Spleen (tissue), 11 donors: ENCODE data around the gene TMEM140. TPM values are rescaled to one million over a fixed set of nuclear protein-coding genes. Genes with fewer than 3 reads are reported as not detected.

Experiments used
- DNase-seq: peaks from one replicate; pipeline ENCODE4 v3.0.0-alpha.2; 2020
- H3K27ac ChIP-seq, 8 donors: fragments of 200-600 bp; sonication (generic) in 7 of 8; 1 replicate in 4 of 8; 2 replicates in 4 of 8; pipeline versions ENCODE4 v1.5.0 to v1.8.0; 2016 to 2021; ENCODE audit warnings: inconsistent platforms in 4 of 8, mild to moderate bottlenecking in 4 of 8, moderate library complexity in 1 of 8
- H3K27me3 ChIP-seq, 7 donors: fragments of 200-600 bp; sonication (generic) in 6 of 7; replicated peaks in 1 of 7; 1 replicate in 4 of 7; 2 replicates in 3 of 7; pipeline versions ENCODE4 v1.5.0 to v1.8.0; 2016 to 2021; ENCODE audit warnings: inconsistent platforms in 3 of 7, mild to moderate bottlenecking in 1 of 7
- H3K36me3 ChIP-seq, 6 donors: fragments of 200-600 bp; sonication (generic) in 5 of 6; 1 replicate in 4 of 6; 2 replicates in 2 of 6; pipeline versions ENCODE4 v1.5.0 to v1.8.0; 2016 to 2021; ENCODE audit warnings: inconsistent platforms in 2 of 6
- H3K4me1 ChIP-seq, 6 donors: fragments of 200-600 bp; sonication (generic) in 5 of 6; 1 replicate in 3 of 6; 2 replicates in 3 of 6; pipeline versions ENCODE4 v1.5.0 to v1.8.0; 2016 to 2021; ENCODE audit warnings: inconsistent platforms in 3 of 6
- H3K4me3 ChIP-seq, 8 donors: fragments of 200-600 bp; sonication (generic) in 7 of 8; 1 replicate in 4 of 8; 2 replicates in 4 of 8; pipeline versions ENCODE4 v1.5.0 to v1.8.0; 2016 to 2021; ENCODE audit warnings: inconsistent platforms in 4 of 8, mild to moderate bottlenecking in 4 of 8, moderate library complexity in 2 of 8
- H3K9me3 ChIP-seq, 8 donors: fragments of 200-600 bp; sonication (generic) in 7 of 8; 1 replicate in 4 of 8; 2 replicates in 4 of 8; pipeline versions ENCODE4 v1.5.0 to v1.8.0; 2016 to 2021; ENCODE audit warnings: inconsistent platforms in 4 of 8
- POLR2A ChIP-seq, 3 donors: fragments of 450-650 bp; IDR thresholded peaks; one replicate each; pipeline ENCODE4 v1.5.1; 2017; ENCODE audit warnings: antibody characterized with exemption in 3 of 3, mild to moderate bottlenecking in 1 of 3
- POLR2AphosphoS5 ChIP-seq, 3 donors: sonication (generic); formaldehyde crosslinking; IDR thresholded peaks; one replicate each; pipeline ENCODE4 v1.5.1; 2017; ENCODE audit warnings: antibody characterized with exemption in 3 of 3
- WGBS, 5 donors: extraction: QIAGEN DNeasy Blood & Tissue Kit in 3 of 5; methylation state at CpG; one replicate each; pipeline versions ENCODE4 v1.1.5 to v1.1.7; 2013 to 2018; 5-methylcytosine and 5-hydroxymethylcytosine counted together
- intact Hi-C: fragments of 100-400 bp; cut with DNase I; formaldehyde crosslinking; loops from one replicate; pipeline ENCODE4 v1.15.0; 2023; ENCODE audit warnings: low total_unique reads
- polyA plus RNA-seq, 3 donors: library from polyadenylated mRNA; stranded (reverse); fragments of 200-250 nt; gene quantifications; one replicate each; pipeline ENCODE4 v1.2.1, GENCODE V29; 2013
- total RNA-seq, 7 donors: library from RNA; depleted of rRNA in 3 of 7; stranded (reverse); fragments of >200 nt in 3 of 7; fragmentation: NEBNext Ultra II Directional in 4 of 7; extraction: Animal tissue kit (Norgen Biotek cat#: 25700) in 4 of 7; gene quantifications; one replicate each; pipeline versions ENCODE4 v1.1.0 to v1.2.1, GENCODE V29; 2016 to 2021
- TF ChIP-seq, protein P1 (sequence below), 11 experiments: fragments of 200-600 bp in 7 of 11; fragments of 450-650 bp in 4 of 11; sonication (generic) in 4 of 11; IDR thresholded peaks in 8 of 11; conservative IDR thresholded peaks in 3 of 11; 1 replicate in 7 of 11; 2 replicates in 4 of 11; pipeline versions ENCODE4 v1.4.0 to v1.8.0; 2016 to 2021; ENCODE audit warnings: antibody characterized with exemption in 11 of 11, inconsistent platforms in 4 of 11, mild to moderate bottlenecking in 1 of 11
- donor health status: healthy with polysubstance abuse.
- donor health status: DM: no; HTN: no; CAD: no; lungs with moderate emphysema.
- donor health status: DM: no; HTN: no; CAD: no.
- donor health status: Bipolar disorder and iron deficiency.
- donor health status: healthy.
- donor health status: DM: no; HTN: no; CAD: no.
- donor health status: DM: yes; HTN: yes; CAD: no.

The TMEM140 gene
- total and polyA plus RNA-seq, 10 donors: 7.0 to 76.1 (median 43.4) TPM

GRCh38 chr7:135109562-135109961 lies 38.3 kb upstream of the TMEM140 start:
- TF ChIP-seq POLR2A (IDR thresholded peaks at IDR 0.05) (no peak), POLR2AphosphoS5 (IDR thresholded peaks at IDR 0.05) (no peak)
- TF ChIP-seq, protein P1, sequence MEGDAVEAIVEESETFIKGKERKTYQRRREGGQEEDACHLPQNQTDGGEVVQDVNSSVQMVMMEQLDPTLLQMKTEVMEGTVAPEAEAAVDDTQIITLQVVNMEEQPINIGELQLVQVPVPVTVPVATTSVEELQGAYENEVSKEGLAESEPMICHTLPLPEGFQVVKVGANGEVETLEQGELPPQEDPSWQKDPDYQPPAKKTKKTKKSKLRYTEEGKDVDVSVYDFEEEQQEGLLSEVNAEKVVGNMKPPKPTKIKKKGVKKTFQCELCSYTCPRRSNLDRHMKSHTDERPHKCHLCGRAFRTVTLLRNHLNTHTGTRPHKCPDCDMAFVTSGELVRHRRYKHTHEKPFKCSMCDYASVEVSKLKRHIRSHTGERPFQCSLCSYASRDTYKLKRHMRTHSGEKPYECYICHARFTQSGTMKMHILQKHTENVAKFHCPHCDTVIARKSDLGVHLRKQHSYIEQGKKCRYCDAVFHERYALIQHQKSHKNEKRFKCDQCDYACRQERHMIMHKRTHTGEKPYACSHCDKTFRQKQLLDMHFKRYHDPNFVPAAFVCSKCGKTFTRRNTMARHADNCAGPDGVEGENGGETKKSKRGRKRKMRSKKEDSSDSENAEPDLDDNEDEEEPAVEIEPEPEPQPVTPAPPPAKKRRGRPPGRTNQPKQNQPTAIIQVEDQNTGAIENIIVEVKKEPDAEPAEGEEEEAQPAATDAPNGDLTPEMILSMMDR (IDR thresholded peaks at IDR 0.05 in 8 of 11, conservative IDR thresholded peaks at IDR 0.05 in 3 of 11): no peak
- 87 to 98% (median 95%) methylated on average over 4 of the region's 4 CpGs for WGBS, 5 donors
- no peak for DNase-seq

GRCh38 chr7:135109976-135110375 lies 37.9 kb upstream of the TMEM140 start:
- DNase-seq: no peak
- Histone ChIP-seq H3K27ac (no peak overlapping the region), H3K27me3 (no peaks in the 10 kb centered on the region), H3K36me3 (no peaks in the 10 kb centered on the region), H3K4me3 (no peak overlapping the region), H3K9me3 (peaks cover 0 to 11% (median 0%) of the 10 kb centered on the region in 8 donors), H3K4me1 (no peaks in the 10 kb centered on the region)
- intact Hi-C loops: no loop called here
- WGBS, 5 donors: 88 to 100% (median 100%) methylated on average over 1 of the region's 1 CpG
- TF ChIP-seq, protein P1 (IDR thresholded peaks at IDR 0.05 in 8 of 11, conservative IDR thresholded peaks at IDR 0.05 in 3 of 11): no peak
- TF ChIP-seq POLR2AphosphoS5 (IDR thresholded peaks at IDR 0.05) (no peak), POLR2A (IDR thresholded peaks at IDR 0.05) (no peak)

More at GRCh38 chr7:135109562-135109961, 38.3 kb upstream of the TMEM140 start:
- no peak overlapping the region for H3K4me3 ChIP-seq
- H3K9me3 ChIP-seq: peaks cover 0 to 12% (median 0%) of the 10 kb centered on the region in 8 donors
- no peaks in the 10 kb centered on the region for H3K4me1 ChIP-seq
- no peaks in the 10 kb centered on the region for H3K27me3 ChIP-seq
- no peaks in the 10 kb centered on the region for H3K36me3 ChIP-seq
- intact Hi-C loops: no loop called here
- H3K27ac ChIP-seq: no peak overlapping the region

DNA sequence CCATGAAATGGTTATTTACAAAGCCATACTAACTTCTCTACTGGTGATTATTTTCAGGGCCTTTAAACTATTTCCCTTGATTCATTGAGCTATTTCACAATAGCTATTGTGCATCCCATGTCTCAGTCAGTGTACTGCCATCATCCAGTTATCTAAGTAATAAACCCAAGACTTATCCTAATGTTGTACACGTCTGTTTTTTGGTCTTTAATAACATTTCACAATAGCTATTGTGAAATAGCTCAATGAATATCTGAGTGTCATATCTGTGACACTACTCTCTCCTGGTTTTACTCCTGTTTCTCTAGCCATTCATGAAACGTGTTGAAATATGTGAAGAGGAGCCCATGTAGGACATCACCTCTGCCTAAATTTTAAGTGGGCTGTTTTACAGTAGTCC lies 36.5 kb upstream of the TMEM140 start:
- Histone ChIP-seq H3K36me3 (no peaks in the 10 kb centered on the region), H3K4me1 (no peaks in the 10 kb centered on the region), H3K4me3 (no peak overlapping the region), H3K27ac (no peak overlapping the region), H3K9me3 (no peaks in the 10 kb centered on the region), H3K27me3 (no peaks in the 10 kb centered on the region)
- no peak for DNase-seq
- 51 to 70% (median 62%) methylated on average over 2 of the region's 2 CpGs for WGBS, 5 donors
- no peak for TF ChIP-seq POLR2A (IDR thresholded peaks at IDR 0.05)
- TF ChIP-seq, protein P1 (IDR thresholded peaks at IDR 0.05 in 8 of 11, conservative IDR thresholded peaks at IDR 0.05 in 3 of 11): no peak
- no peak for TF ChIP-seq POLR2AphosphoS5 (IDR thresholded peaks at IDR 0.05)
- intact Hi-C loops: no loop called here

DNA sequence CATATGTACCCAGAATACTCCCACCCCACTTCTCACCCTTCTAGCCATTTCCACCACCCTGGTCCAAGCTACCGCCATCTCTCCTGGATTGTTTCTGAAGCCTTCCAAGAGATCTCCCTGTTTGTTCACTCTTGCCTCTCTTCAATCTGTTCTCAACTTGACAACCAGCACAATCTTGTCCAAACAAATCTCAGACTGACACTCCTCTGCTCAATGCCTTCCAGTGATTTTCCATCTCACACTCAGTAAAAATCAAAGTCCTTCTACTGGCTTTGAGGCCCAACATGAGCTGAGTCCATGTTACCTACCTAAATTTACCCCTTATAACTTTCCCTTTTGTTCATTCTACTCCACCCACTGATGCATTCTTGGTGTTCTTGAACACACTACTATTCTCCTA lies 33.2 kb upstream of the TMEM140 start:
- H3K4me3 ChIP-seq: no peak overlapping the region
- intact Hi-C loops: no loop called here
- H3K36me3 ChIP-seq: no peaks in the 10 kb centered on the region
- no peaks in the 10 kb centered on the region for H3K27me3 ChIP-seq
- H3K9me3 ChIP-seq: peaks cover 0 to 7% (median 3%) of the 10 kb centered on the region in 8 donors
- H3K4me1 ChIP-seq: no peaks in the 10 kb centered on the region
- DNase-seq: no peak
- 89 to 100% (median 97%) methylated on average over 1 of the region's 1 CpG for WGBS, 5 donors
- H3K27ac ChIP-seq: no peak overlapping the region
- TF ChIP-seq POLR2A (IDR thresholded peaks at IDR 0.05): no peak
- TF ChIP-seq POLR2AphosphoS5 (IDR thresholded peaks at IDR 0.05): no peak
- TF ChIP-seq, protein P1 (IDR thresholded peaks at IDR 0.05 in 8 of 11, conservative IDR thresholded peaks at IDR 0.05 in 3 of 11): no peak
